Sigmoid colon (tissue), 7 donors: ENCODE data around the gene EFNA2. TPM values are rescaled to one million over a fixed set of nuclear protein-coding genes. Genes with fewer than 3 reads are reported as not detected.

Source experiments
- DNase-seq: peaks from one replicate; pipeline ENCODE4 v3.0.0-alpha.2; 2019
- H3K27ac ChIP-seq, 4 donors: fragments of 200-600 bp; sonication (generic); one replicate each; pipeline ENCODE4 v1.5.1; 2016 to 2019; ENCODE audit warnings: mild to moderate bottlenecking in 1 of 4
- H3K27me3 ChIP-seq, 3 donors: fragments of 200-600 bp; sonication (generic); one replicate each; pipeline ENCODE4 v1.5.1; 2019; ENCODE audit warnings: mild to moderate bottlenecking in 1 of 3
- H3K36me3 ChIP-seq, 4 donors: fragments of 200-600 bp; sonication (generic); one replicate each; pipeline ENCODE4 v1.5.1; 2016 to 2019
- H3K4me1 ChIP-seq, 4 donors: fragments of 200-600 bp; sonication (generic); one replicate each; pipeline ENCODE4 v1.5.1; 2017 to 2019
- H3K4me3 ChIP-seq, 4 donors: fragments of 200-600 bp; sonication (generic); one replicate each; pipeline ENCODE4 v1.5.1; 2017 to 2019; ENCODE audit warnings: mild to moderate bottlenecking in 2 of 4, moderate library complexity in 1 of 4
- H3K9me3 ChIP-seq, 4 donors: fragments of 200-600 bp in 3 of 4; sonication (generic) in 3 of 4; one replicate each; pipeline versions ENCODE4 v1.5.1 to v1.6.1; 2013 to 2019
- CTCF ChIP-seq, 4 experiments: fragments of 450-650 bp in 3 of 4; fragments of 200-600 bp in 1 of 4; IDR thresholded peaks; one replicate each; pipeline ENCODE4 v1.5.1; 2016 to 2019; ENCODE audit warnings: antibody characterized with exemption in 4 of 4, mild to moderate bottlenecking in 3 of 4, moderate library complexity in 2 of 4
- EP300 ChIP-seq, 4 donors: sonication (generic); formaldehyde crosslinking; IDR thresholded peaks; one replicate each; pipeline ENCODE4 v1.6.1; 2017; ENCODE audit warnings: antibody characterized with exemption in 4 of 4
- POLR2A ChIP-seq, 2 donors: fragments of 450-650 bp; IDR thresholded peaks; one replicate each; pipeline ENCODE4 v1.6.1; 2016; ENCODE audit warnings: antibody characterized with exemption in 2 of 2, mild to moderate bottlenecking in 2 of 2, moderate library complexity in 2 of 2
- POLR2AphosphoS5 ChIP-seq, 4 donors: sonication (generic); formaldehyde crosslinking; IDR thresholded peaks; one replicate each; pipeline ENCODE4 v1.6.1; 2017; ENCODE audit warnings: antibody characterized with exemption in 4 of 4
- WGBS, 2 donors: extraction: QIAGEN DNeasy Blood & Tissue Kit; methylation state at CpG; one replicate each; pipeline ENCODE4 v1.1.7; 2013; 5-methylcytosine and 5-hydroxymethylcytosine counted together
- intact Hi-C: fragments of 100-400 bp; cut with DNase I; formaldehyde crosslinking; loops from one replicate; pipeline ENCODE4 v1.15.1; 2023
- polyA plus RNA-seq, 3 donors: library from polyadenylated mRNA; stranded (reverse); fragments of 200-250 nt; gene quantifications; one replicate each; pipeline ENCODE4 v1.2.3, GENCODE V29; 2013
- total RNA-seq, 4 donors: library from RNA; depleted of rRNA; stranded (reverse); fragments of >200 nt; gene quantifications; one replicate each; pipeline ENCODE4 v1.1.0, GENCODE V29; 2016
- donor health status: healthy with polysubstance abuse.
- donor health status: Bipolar disorder and iron deficiency.
- donor health status: healthy.

EFNA2 gene
- total and polyA plus RNA-seq, 7 donors, result 23.4 to 40.6 (median 25.2) TPM; not detected in 4

- H3K4me1 ChIP-seq, result peaks cover 0 to 57% (median 54%) of the 10 kb centered on the region in 4 donors
- DNase-seq, result no peak
- H3K9me3 ChIP-seq, result no peaks in the 10 kb centered on the region
- TF ChIP-seq POLR2AphosphoS5 (IDR thresholded peaks at IDR 0.05), result no peak
- TF ChIP-seq EP300 (IDR thresholded peaks at IDR 0.05), result no peak
- no peak for TF ChIP-seq CTCF (IDR thresholded peaks at IDR 0.05)
- no peak for TF ChIP-seq POLR2A (IDR thresholded peaks at IDR 0.05)
- peak overlapping the region; percentile 93 to 100 (median 98) for H3K27ac ChIP-seq
- intact Hi-C loops, result no loop called here
- H3K4me3 ChIP-seq, result peak overlapping the region in 3 of 4 donors; percentile 48 to 64 (median 53)
- WGBS, 2 donors, result 34 to 61% methylated on average over 34 of the region's 34 CpGs
- peaks cover 6 to 19% (median 7%) of the 10 kb centered on the region in 3 donors for H3K27me3 ChIP-seq
- H3K36me3 ChIP-seq, result no peaks in the 10 kb centered on the region
Measured at GRCh38 chr19:1238369-1239303, 47.0 kb upstream of the EFNA2 start.

GRCh38 chr19:1239420-1239795, 46.3 kb upstream of the EFNA2 start:
- TF ChIP-seq POLR2AphosphoS5 (IDR thresholded peaks at IDR 0.05), result no peak
- TF ChIP-seq EP300 (IDR thresholded peaks at IDR 0.05), result no peak
- no peak for TF ChIP-seq CTCF (IDR thresholded peaks at IDR 0.05)
- TF ChIP-seq POLR2A (IDR thresholded peaks at IDR 0.05), result no peak

GRCh38 chr19:1239796-1240737, 45.6 kb upstream of the EFNA2 start:
- DNase-seq, result peak; percentile 96
- Histone ChIP-seq H3K36me3 (no peaks in the 10 kb centered on the region), H3K27ac (peak overlapping the region; percentile 93 to 100 (median 98)), H3K4me1 (peaks cover 0 to 72% (median 68%) of the 10 kb centered on the region in 4 donors), H3K27me3 (peaks cover 6 to 19% (median 7%) of the 10 kb centered on the region in 3 donors), H3K4me3 (peak overlapping the region in 3 of 4 donors; percentile 28 to 45 (median 42)), H3K9me3 (no peaks in the 10 kb centered on the region)
- TF ChIP-seq POLR2AphosphoS5 (IDR thresholded peaks at IDR 0.05) (peak; percentile 53 to 78 (median 68)), EP300 (IDR thresholded peaks at IDR 0.05) (peak in 2 of 4 donors; percentile 18 to 61), CTCF (IDR thresholded peaks at IDR 0.05) (peak; percentile 38 to 92 (median 77)), POLR2A (IDR thresholded peaks at IDR 0.05) (no peak)
- intact Hi-C loops, result loop anchor here (1.0 to 5.0 kb wide), 5 partner anchors 68 to 315 kb away; partner anchors contain the start of genes RNU6-2, SBNO2 and TMEM259
- 5 to 12% methylated on average over 84 of the region's 84 CpGs for WGBS, 2 donors

More at GRCh38 chr19:1239420-1239795, 46.3 kb upstream of the EFNA2 start:
- DNase-seq, result no peak
- H3K27me3 ChIP-seq, result peaks cover 6 to 19% (median 7%) of the 10 kb centered on the region in 3 donors
- H3K27ac ChIP-seq, result peak overlapping the region; percentile 93 to 100 (median 98)
- H3K36me3 ChIP-seq, result no peaks in the 10 kb centered on the region
- peak overlapping the region in 1 of 4 donors; percentile 45 for H3K4me3 ChIP-seq
- WGBS, 2 donors, result 54 to 83% methylated on average over 11 of the region's 11 CpGs
- H3K9me3 ChIP-seq, result no peaks in the 10 kb centered on the region
- intact Hi-C loops, result no loop called here
- peaks cover 0 to 65% (median 61%) of the 10 kb centered on the region in 4 donors for H3K4me1 ChIP-seq

- Histone ChIP-seq H3K4me3 (peak overlapping the region in 3 of 4 donors; percentile 70 to 85 (median 79)), H3K27ac (peak overlapping the region; percentile 93 to 100 (median 98)), H3K4me1 (peaks cover 0 to 80% (median 77%) of the 10 kb centered on the region in 4 donors), H3K36me3 (no peaks in the 10 kb centered on the region), H3K27me3 (peaks cover 6 to 14% (median 7%) of the 10 kb centered on the region in 3 donors), H3K9me3 (no peaks in the 10 kb centered on the region)
- WGBS, 2 donors, result 26 to 56% methylated on average over 15 of the region's 15 CpGs
- intact Hi-C loops, result loop anchor here (1.0 to 5.0 kb wide), 5 partner anchors 69 to 316 kb away; partner anchors contain the start of genes RNU6-2, SBNO2 and TMEM259
- TF ChIP-seq POLR2A (IDR thresholded peaks at IDR 0.05) (no peak), CTCF (IDR thresholded peaks at IDR 0.05) (no peak), POLR2AphosphoS5 (IDR thresholded peaks at IDR 0.05) (no peak)
- DNase-seq, result peak; percentile 75
Measured at GRCh38 chr19:1240925-1241324, 44.7 kb upstream of the EFNA2 start.
